Activated CD8-positive, alpha-beta T cell treated with anti-CD3 and anti-CD28 coated beads for 36 hours (primary cell): ENCODE data around the gene C12orf75. TPM values are rescaled to one million over a fixed set of nuclear protein-coding genes. Genes with fewer than 3 reads are reported as not detected.

Source experiments
- ATAC-seq: fragments of 200-7000 bp; cut with Tn5 transposase; one replicate; pipeline ENCODE4 v1.10.0; 2021; ENCODE audit warnings: mild to moderate bottlenecking, moderate library complexity
- CTCF ChIA-PET: fragments of 350-600 bp; sonication (Branson Sonifier 250); formaldehyde crosslinking; loops from one replicate; lab custom pipeline; 2021; ENCODE audit warnings: antibody characterized with exemption; lab: Charles Lee
- POLR2A ChIA-PET: fragments of 350-600 bp; sonication (Branson Sonifier 250); formaldehyde crosslinking; loops from one replicate; lab custom pipeline; 2021; ENCODE audit warnings: antibody characterized with exemption; lab: Charles Lee
- DNase-seq: peaks from one replicate; pipeline ENCODE4 v3.0.0-alpha.2; 2020
- H3K27ac Mint-ChIP-seq: one replicate; pipeline ENCODE4 v1.8.0; 2021; ENCODE audit warnings: mild to moderate bottlenecking, mixed read lengths
- H3K27me3 Mint-ChIP-seq: one replicate; pipeline ENCODE4 v1.8.0; 2021; ENCODE audit warnings: mixed read lengths
- H3K36me3 Mint-ChIP-seq: one replicate; pipeline ENCODE4 v1.8.0; 2021; ENCODE audit warnings: low read depth, mixed read lengths
- H3K4me1 Mint-ChIP-seq: one replicate; pipeline ENCODE4 v1.8.0; 2021; ENCODE audit warnings: low read depth, mixed read lengths
- H3K4me3 Mint-ChIP-seq: one replicate; pipeline ENCODE4 v1.8.0; 2021; ENCODE audit warnings: mild to moderate bottlenecking, moderate library complexity, mixed read lengths
- H3K9me3 Mint-ChIP-seq: one replicate; pipeline ENCODE4 v1.8.0; 2021; ENCODE audit warnings: mixed read lengths
- CTCF ChIP-seq: fragments of 200-600 bp; IDR thresholded peaks from one replicate; pipeline ENCODE4 v1.8.0; 2022; ENCODE audit warnings: antibody characterized with exemption, mild to moderate bottlenecking
- intact Hi-C: fragments of 100-400 bp; cut with micrococcal nuclease; formaldehyde crosslinking; loops from one replicate; pipeline ENCODE4 v1.10.0; 2022
- total RNA-seq, 2 experiments: library from RNA; stranded (reverse); gene quantifications; one replicate each; pipeline ENCODE4 v1.2.3, GENCODE V29; 2021

The C12orf75 gene
- total RNA-seq, 2 experiments from 2014 or later: 62.0 to 66.9 TPM

- TF ChIP-seq CTCF: no peak
- Mint-ChIP-seq H3K36me3 (peaks cover 9% of the 10 kb centered on the region), H3K4me1 (no peaks in the 10 kb centered on the region), H3K9me3 (peaks cover 12% of the 10 kb centered on the region), H3K4me3 (no peak overlapping the region), H3K27me3 (no peaks in the 10 kb centered on the region), H3K27ac (no peak overlapping the region)
- ChIA-PET CTCF (interaction anchor here (1.1 to 1.4 kb wide), 2 partner anchors 14 to 23 kb away, joined by 4 read pairs; no protein-coding TSS in a partner anchor), POLR2A (no interaction called here)
- ATAC-seq: no peak
- intact Hi-C loops: no loop called here
- DNase-seq: no peak
Measured at GRCh38 chr12:105396983-105397382, 66.5 kb downstream of the C12orf75 start.

- Mint-ChIP-seq H3K36me3 (peaks cover 9% of the 10 kb centered on the region), H3K4me1 (no peaks in the 10 kb centered on the region), H3K27ac (no peak overlapping the region), H3K4me3 (no peak overlapping the region), H3K27me3 (no peaks in the 10 kb centered on the region), H3K9me3 (peaks cover 12% of the 10 kb centered on the region)
- ChIA-PET POLR2A (no interaction called here), CTCF (no interaction called here)
- ATAC-seq (no peak), DNase-seq (no peak)
- no peak for TF ChIP-seq CTCF
- intact Hi-C loops: no loop called here
Measured at GRCh38 chr12:105398930-105399329, 68.4 kb downstream of the C12orf75 start.

GRCh38 chr12:105399428-105400081, 69.1 kb downstream of the C12orf75 start:
- DNase-seq (no peak), ATAC-seq (no peak)
- peaks cover 9% of the 10 kb centered on the region for H3K36me3 Mint-ChIP-seq
- intact Hi-C loops: no loop called here
- ChIA-PET CTCF (interaction anchor here (1.2 kb wide), 1 partner anchor 14 kb away, joined by 3 read pairs; no protein-coding TSS in a partner anchor), POLR2A (no interaction called here)
- no peak for TF ChIP-seq CTCF
- no peaks in the 10 kb centered on the region for H3K4me1 Mint-ChIP-seq
- H3K27me3 Mint-ChIP-seq: no peaks in the 10 kb centered on the region
- H3K9me3 Mint-ChIP-seq: peaks cover 12% of the 10 kb centered on the region
- H3K27ac Mint-ChIP-seq: no peak overlapping the region
- H3K4me3 Mint-ChIP-seq: no peak overlapping the region

GRCh38 chr12:105400227-105400626, 69.7 kb downstream of the C12orf75 start:
- ATAC-seq (no peak), DNase-seq (no peak)
- TF ChIP-seq CTCF: no peak
- ChIA-PET POLR2A (no interaction called here), CTCF (interaction anchor here (1.2 to 1.7 kb wide), 2 partner anchors 15 to 20 kb away, joined by 3 to 4 read pairs; no protein-coding TSS in a partner anchor)
- Mint-ChIP-seq H3K4me1 (no peaks in the 10 kb centered on the region), H3K4me3 (no peak overlapping the region), H3K9me3 (peaks cover 12% of the 10 kb centered on the region), H3K36me3 (peaks cover 9% of the 10 kb centered on the region), H3K27me3 (no peaks in the 10 kb centered on the region), H3K27ac (no peak overlapping the region)
- intact Hi-C loops: no loop called here

- intact Hi-C loops: no loop called here
- ChIA-PET POLR2A (no interaction called here), CTCF (interaction anchor here (0.7 to 1.7 kb wide), 2 partner anchors 19 to 27 kb away, joined by 3 to 4 read pairs; no protein-coding TSS in a partner anchor)
- Mint-ChIP-seq H3K27ac (no peak overlapping the region), H3K27me3 (no peaks in the 10 kb centered on the region), H3K4me1 (no peaks in the 10 kb centered on the region), H3K36me3 (peaks cover 9% of the 10 kb centered on the region), H3K9me3 (peaks cover 12% of the 10 kb centered on the region), H3K4me3 (no peak overlapping the region)
- ATAC-seq (no peak), DNase-seq (no peak)
- TF ChIP-seq CTCF: no peak
Measured at GRCh38 chr12:105401198-105401597, 70.7 kb downstream of the C12orf75 start.
